ENCODE data around the gene RAI1. TPM values are rescaled to one million over a fixed set of nuclear protein-coding genes. Genes with fewer than 3 reads are reported as not detected.

Gene RAI1
- total RNA-seq, 1 experiment from 2014 or later = 12.7 TPM

DNA sequence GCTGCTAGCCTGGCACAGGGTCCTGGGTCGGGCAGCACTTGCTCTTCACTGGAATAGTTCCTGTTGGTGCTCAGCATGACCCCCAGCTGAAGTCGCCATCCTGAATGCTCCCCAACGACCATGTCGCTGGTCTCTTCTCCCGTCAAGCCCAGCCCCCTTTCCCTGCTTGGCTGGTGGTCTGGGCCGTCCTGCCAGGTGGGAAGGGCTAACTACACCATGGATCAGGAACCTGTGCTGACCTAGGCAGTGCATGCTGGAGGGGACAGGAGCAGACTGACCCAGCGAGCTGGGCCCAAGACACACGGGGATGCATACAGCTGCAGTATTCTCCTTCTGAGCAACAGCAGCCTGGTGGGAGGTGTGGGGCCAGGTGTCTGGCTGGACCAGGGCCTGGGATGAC, 164.7 kb downstream of the RAI1 start:
- peaks cover 4% of the 10 kb centered on the region for H3K4me1 ChIP-seq (replicated peaks)
- no peak for DNase-seq (ENCODE audit: low read depth in 1 of 2, low spot score in 2 of 2)
- H3K36me3 ChIP-seq = peaks cover 27% of the 10 kb centered on the region
- H3K9me3 ChIP-seq (replicated peaks) = no peaks in the 10 kb centered on the region
- H3K4me3 ChIP-seq = no peak overlapping the region
- no peak overlapping the region for H3K27ac ChIP-seq
- no peaks in the 10 kb centered on the region for H3K27me3 ChIP-seq (replicated peaks)

DNA sequence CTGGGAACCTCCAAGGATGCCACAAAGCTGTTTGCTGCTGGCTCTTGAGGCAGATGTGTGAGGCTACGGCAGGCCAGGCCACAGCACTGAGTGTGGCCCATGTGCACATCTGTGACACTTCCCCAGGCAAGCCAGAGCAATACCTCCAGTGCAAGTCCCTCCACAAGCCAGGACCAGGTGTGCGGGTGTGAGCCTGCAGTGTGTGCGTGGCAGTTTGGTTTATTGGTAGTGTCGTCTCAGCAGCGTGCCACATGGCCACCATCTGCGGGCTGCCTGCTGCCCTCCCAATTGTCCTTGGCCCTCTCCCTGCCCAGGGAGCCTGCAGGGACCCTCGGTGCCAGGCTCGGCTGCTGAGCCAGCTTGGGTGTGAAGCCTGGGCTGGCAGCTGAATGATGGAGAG, 165.4 kb downstream of the RAI1 start:
- H3K27ac ChIP-seq = no peak overlapping the region
- no peaks in the 10 kb centered on the region for H3K4me1 ChIP-seq (replicated peaks)
- no peaks in the 10 kb centered on the region for H3K27me3 ChIP-seq (replicated peaks)
- peaks cover 27% of the 10 kb centered on the region for H3K36me3 ChIP-seq
- no peak for DNase-seq (ENCODE audit: low read depth in 1 of 2, low spot score in 2 of 2)
- no peak overlapping the region for H3K4me3 ChIP-seq
- H3K9me3 ChIP-seq (replicated peaks) = no peaks in the 10 kb centered on the region

DNA sequence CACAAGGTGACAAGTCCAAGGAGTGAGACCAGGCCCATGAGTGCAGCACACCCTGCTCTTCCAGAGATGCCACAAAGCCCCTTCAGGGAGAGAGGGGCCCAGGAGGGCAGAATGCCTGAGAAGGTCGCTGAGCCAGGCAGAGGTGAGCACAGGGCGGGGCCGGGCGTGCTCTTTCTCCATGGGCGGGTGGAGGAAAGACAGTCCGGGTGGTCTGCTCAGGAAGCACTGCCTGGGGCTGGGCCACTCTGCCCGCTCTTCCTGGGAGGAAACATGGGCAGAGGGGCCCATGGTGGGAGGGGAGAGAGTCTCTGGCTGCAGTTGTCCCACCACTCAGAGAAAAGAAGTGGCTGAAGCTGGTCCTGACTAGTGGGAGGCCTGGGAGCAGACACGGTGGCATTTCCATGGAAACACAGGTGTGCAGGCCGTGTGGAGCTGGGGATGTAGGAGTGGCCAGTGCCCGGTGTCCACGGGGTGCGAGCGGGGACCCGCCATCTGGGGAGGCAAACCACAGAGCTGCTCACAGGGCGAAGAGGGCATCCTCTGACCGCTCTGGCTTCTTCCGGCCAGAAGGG, 165.9 kb downstream of the RAI1 start:
- no peak overlapping the region for H3K27ac ChIP-seq
- DNase-seq (ENCODE audit: low read depth in 1 of 2, low spot score in 2 of 2) = no peak
- H3K27me3 ChIP-seq (replicated peaks) = no peaks in the 10 kb centered on the region
- no peaks in the 10 kb centered on the region for H3K9me3 ChIP-seq (replicated peaks)
- H3K36me3 ChIP-seq = peaks cover 27% of the 10 kb centered on the region
- H3K4me1 ChIP-seq (replicated peaks) = no peaks in the 10 kb centered on the region
- H3K4me3 ChIP-seq = no peak overlapping the region

DNA sequence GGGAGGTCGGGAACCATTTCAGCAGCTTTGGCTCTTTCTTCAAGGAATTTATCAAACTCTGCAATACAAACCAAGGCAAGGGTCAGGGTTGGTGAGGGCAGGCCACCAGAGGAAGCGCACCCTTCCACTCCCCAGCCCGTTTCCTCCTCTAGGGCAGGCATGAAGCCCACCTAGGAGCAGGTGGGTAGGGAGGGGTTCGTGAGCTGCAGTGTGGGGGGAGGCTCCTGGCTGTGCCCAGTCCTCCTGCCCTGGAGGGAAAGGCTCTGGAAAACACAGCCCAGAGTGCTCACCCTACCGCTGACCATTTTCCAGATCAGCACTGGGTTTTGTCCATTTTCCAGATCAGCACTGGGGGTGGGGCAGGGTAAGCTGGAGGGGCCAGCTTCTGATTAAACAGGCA, 166.5 kb downstream of the RAI1 start:
- Histone ChIP-seq H3K4me3 (no peak overlapping the region), H3K9me3 (replicated peaks) (no peaks in the 10 kb centered on the region), H3K27ac (no peak overlapping the region), H3K27me3 (replicated peaks) (no peaks in the 10 kb centered on the region), H3K4me1 (replicated peaks) (no peaks in the 10 kb centered on the region), H3K36me3 (peaks cover 27% of the 10 kb centered on the region)
- DNase-seq (ENCODE audit: low read depth in 1 of 2, low spot score in 2 of 2) = no peak

DNA sequence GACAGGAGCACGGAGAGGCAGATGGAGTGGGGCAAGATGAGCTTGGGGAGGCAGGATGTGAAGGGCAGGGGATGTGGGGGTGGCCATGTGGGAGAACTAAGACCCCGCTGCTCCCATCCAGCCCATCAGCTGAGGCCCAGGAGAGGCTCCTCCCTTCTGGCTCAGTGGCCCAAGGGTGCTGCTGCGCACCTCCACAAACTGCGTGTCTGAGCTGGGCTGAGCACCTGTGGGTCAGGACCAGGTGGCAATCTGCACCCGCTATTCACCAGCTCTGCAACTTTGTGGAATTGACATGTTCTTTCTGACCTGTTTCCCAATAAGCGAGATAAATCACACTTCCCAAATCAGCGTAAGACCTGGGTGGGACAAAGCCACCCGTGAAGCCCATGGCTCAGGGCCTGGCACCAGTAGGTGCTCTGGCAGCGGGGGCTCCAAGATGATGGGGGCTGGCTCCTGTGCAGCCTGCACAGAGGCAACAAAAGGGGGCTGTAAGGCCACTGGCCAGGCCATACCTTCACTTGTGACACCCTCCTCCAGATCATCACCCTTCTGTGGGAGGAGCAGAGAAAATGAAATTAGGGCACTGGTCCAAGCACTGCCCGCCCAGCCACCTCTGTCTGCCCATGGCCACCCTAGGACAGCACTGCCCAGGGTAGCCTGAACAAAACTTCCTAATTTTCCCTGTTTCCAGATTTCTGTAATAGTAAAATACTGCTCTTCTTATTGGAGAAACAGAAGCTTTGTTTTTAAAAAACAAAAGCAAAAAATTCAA, 167.2 kb downstream of the RAI1 start:
- H3K27ac ChIP-seq = no peak overlapping the region

DNA sequence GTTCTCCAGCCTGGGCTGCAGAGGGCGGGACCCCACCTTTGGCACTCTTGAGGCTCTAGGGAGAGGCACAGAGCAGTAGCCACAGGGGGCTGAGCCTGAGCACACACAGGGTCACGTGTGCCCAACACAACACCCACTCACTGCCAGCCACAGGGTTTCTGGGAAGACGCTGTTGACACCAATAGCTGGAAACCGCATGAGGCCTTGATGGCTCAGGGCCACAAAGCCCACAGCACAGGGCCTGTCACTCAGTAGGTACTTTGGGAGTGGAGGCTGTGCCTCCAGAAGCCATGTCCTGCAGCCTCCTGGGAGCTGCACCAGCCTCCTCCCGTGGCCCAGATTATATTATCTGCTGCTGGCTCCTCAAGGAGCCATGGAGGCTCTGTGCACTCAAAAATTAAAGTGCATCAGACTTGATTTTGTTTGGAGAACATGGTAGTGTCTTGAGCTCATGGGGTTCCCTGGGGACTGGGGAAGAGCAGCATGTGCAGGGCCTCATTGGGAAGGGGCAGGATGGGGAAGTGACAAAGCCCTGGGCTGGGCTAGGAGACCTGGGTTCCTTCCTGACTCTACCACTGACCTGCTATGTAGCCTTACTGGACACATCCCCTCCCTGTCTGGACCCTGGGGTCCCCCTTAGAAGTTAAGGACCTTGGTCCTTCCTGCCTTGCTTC, 168.0 kb downstream of the RAI1 start:
- H3K4me3 ChIP-seq = no peak overlapping the region
- no peaks in the 10 kb centered on the region for H3K27me3 ChIP-seq (replicated peaks)
- H3K36me3 ChIP-seq = peaks cover 27% of the 10 kb centered on the region
- H3K9me3 ChIP-seq (replicated peaks) = no peaks in the 10 kb centered on the region
- no peak for DNase-seq (ENCODE audit: low read depth in 1 of 2, low spot score in 2 of 2)
- no peak overlapping the region for H3K27ac ChIP-seq
- H3K4me1 ChIP-seq (replicated peaks) = peaks cover 13% of the 10 kb centered on the region

More for the DNA sequence above, 167.2 kb downstream of the RAI1 start:
- DNase-seq (ENCODE audit: low read depth in 1 of 2, low spot score in 2 of 2) = no peak
- H3K9me3 ChIP-seq (replicated peaks) = no peaks in the 10 kb centered on the region
- no peaks in the 10 kb centered on the region for H3K27me3 ChIP-seq (replicated peaks)
- H3K4me1 ChIP-seq (replicated peaks) = peaks cover 7% of the 10 kb centered on the region
- peaks cover 27% of the 10 kb centered on the region for H3K36me3 ChIP-seq
- H3K4me3 ChIP-seq = no peak overlapping the region

DNA sequence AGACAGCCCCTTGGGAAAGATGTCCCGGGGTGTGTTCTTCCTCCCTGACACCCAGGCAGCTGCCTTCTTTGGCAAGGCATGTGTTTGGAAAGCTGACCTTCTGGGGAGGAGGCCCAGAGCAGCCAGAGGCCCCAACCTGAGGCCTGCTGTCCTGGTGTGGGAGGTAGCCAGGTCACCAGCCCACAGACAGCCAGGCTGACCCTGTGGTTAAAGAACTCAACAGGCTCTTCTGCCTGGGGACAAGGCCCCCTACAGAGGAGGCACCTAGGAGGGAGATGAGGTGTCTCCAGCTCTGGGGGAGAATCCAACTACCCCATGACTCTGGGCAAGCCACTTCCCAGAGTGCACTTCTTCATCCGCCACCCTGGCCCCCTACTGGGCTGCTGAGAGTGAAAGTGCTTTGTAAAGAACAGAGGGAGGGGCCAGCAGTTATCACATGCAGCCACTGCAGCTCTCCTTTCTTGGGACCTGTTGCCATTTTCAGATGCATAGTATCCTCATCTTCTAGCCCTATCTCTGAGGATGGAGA, 168.7 kb downstream of the RAI1 start:
- Histone ChIP-seq H3K4me1 (replicated peaks) (peaks cover 13% of the 10 kb centered on the region), H3K27ac (no peak overlapping the region), H3K36me3 (peaks cover 27% of the 10 kb centered on the region), H3K27me3 (replicated peaks) (no peaks in the 10 kb centered on the region), H3K4me3 (no peak overlapping the region), H3K9me3 (replicated peaks) (no peaks in the 10 kb centered on the region)
- DNase-seq (ENCODE audit: low read depth in 1 of 2, low spot score in 2 of 2) = no peak

DNA sequence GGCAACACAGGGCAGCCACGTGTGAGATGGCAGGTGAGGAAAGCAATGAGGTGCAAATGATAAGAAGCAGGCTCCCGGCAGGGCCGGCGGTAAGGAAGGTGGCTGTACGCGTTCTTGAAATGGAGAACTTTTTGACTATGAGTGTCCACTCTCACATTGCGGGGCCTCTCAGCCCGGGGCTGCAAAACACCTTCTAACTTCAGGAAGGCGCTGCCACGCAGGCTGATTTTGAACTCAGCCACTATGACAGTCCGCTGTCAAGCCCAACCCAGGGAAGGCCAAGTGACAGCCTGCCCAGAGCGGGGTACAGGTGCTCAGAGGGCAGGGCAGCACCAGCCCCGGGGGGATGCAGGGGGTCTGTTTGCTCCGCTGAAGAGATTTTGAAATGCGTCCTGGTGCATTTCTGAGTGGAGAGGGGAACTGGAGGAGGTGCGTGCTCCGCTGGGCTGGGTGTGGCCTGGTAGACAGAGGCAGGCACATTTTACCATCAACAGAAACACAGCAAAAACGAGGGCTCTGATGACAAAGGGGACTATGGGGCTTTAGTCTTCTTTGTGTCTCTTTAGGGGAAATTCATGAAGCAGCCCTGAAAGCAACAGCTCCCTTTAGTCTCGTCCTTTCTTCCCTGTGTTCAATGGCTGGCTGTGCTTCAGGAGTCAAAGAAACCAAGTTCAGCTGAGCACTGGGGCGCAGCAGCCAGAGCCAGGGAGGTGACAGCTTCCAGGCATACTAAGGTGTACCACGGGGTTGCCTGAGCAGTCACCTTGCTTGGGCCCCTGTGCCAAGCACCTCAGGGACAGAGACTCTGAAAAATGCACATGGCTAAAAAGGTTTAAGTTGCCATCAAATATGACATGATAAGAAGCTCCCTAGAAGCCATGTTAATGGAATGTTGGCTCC, 170.1 kb downstream of the RAI1 start:
- Histone ChIP-seq H3K27me3 (replicated peaks) (no peaks in the 10 kb centered on the region), H3K36me3 (peaks cover 24% of the 10 kb centered on the region), H3K9me3 (replicated peaks) (no peaks in the 10 kb centered on the region), H3K4me3 (no peak overlapping the region), H3K4me1 (replicated peaks) (peaks cover 13% of the 10 kb centered on the region), H3K27ac (no peak overlapping the region)
- no peak for DNase-seq (ENCODE audit: low read depth in 1 of 2, low spot score in 2 of 2)

DNA sequence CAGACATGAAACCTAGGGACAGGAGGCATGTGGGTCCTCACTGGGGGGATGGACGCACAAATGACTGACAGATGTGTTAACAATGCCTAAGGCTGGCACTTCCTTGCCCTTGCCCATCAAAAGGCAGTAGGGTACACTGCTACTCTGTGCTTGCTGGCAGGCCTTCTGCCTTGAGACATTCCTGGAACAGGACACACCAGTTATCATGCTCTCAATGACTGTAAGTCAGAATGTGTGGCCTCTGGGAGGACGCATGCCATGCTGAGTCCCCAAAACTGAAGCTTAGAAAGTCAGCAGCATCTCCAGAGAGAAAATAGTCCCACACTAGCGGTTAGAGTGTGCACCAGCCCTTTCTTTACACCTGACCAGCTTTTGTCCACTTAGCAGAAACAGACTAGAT, 171.7 kb downstream of the RAI1 start:
- no peak overlapping the region for H3K4me3 ChIP-seq
- H3K27me3 ChIP-seq (replicated peaks) = no peaks in the 10 kb centered on the region
- peaks cover 13% of the 10 kb centered on the region for H3K4me1 ChIP-seq (replicated peaks)
- H3K27ac ChIP-seq = no peak overlapping the region
- peaks cover 9% of the 10 kb centered on the region for H3K36me3 ChIP-seq
- no peaks in the 10 kb centered on the region for H3K9me3 ChIP-seq (replicated peaks)
- no peak for DNase-seq (ENCODE audit: low read depth in 1 of 2, low spot score in 2 of 2)

DNA sequence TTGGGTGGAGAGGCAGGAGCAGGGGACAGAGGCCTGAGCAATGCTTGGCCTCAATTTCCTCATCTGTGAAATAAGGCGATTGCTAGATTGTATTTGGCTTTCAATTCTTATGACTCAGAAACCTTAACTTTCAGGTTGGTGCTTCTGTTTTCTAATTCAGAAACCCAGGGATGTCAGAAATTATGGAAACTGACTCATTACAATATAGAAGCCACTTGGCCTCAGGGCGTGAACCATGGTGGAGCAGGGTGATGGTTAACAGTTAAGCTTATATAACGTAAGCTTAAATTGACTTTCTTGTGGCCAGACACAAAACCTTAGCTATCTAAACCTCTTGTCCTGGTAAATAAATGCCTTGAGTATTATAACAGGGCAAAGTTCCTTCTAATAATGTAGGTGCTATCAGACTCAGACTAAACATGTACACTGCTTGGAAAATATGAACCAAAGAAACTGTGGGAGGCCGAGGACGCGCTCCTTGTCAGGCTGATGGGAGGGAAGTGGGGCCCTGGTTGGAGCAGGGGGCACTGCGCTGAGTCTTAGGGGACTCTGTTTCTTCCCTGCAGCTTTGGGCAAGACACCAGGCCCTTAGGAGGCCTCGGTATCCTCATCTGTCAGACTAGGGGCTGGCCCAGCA, 172.7 kb downstream of the RAI1 start:
- Histone ChIP-seq H3K4me1 (replicated peaks) (peaks cover 13% of the 10 kb centered on the region), H3K4me3 (no peak overlapping the region), H3K36me3 (peaks cover 5% of the 10 kb centered on the region), H3K27me3 (replicated peaks) (no peaks in the 10 kb centered on the region), H3K27ac (no peak overlapping the region), H3K9me3 (replicated peaks) (no peaks in the 10 kb centered on the region)
- no peak for DNase-seq (ENCODE audit: low read depth in 1 of 2, low spot score in 2 of 2)

DNA sequence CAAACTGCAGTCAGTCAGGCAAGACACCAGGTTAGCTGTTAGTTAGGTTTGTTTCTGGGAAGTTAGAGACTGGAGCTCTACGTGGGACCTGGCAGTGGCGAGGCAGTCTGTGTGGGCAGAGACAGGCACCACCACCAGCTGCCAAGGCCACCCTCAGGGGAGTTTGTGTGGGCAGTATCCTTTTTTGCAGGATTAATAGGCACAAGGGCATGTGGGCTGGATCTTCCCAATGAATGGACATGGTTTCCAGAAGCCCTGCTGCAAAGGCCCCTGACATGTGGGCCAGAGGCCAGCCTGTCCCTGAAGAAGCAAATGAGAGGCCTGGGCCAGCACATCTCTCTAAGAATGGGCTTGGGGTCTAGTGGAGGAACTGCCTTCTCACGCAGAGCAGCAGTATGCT, 174.7 kb downstream of the RAI1 start:
- H3K4me1 ChIP-seq (replicated peaks) = peaks cover 13% of the 10 kb centered on the region
- no peak overlapping the region for H3K27ac ChIP-seq
- no peaks in the 10 kb centered on the region for H3K27me3 ChIP-seq (replicated peaks)
- no peaks in the 10 kb centered on the region for H3K9me3 ChIP-seq (replicated peaks)
- no peak for DNase-seq (ENCODE audit: low read depth in 1 of 2, low spot score in 2 of 2)
- no peaks in the 10 kb centered on the region; the same call in 1 of the 2 replicates for H3K36me3 ChIP-seq
- H3K4me3 ChIP-seq = no peak overlapping the region

DNA sequence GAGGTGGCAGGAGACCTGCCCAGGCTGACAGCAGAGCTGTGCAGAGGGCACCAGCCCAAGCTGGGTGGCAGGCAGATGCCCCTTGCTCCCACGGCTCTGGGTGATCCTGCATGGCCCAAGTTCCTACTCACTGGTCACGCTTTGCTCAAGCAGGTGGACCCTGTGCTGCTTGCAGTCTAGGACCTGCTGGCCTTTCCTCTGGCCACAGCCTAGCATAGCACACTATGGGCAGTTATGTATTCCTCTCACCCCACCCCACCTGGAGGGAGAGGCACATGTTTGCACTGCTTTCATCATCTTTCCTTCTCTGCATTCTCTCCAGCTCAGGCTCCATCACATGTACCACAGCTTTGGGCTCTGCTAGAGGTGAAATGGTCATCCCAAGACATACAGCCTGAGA, 175.1 kb downstream of the RAI1 start:
- H3K36me3 ChIP-seq = no peaks in the 10 kb centered on the region; the same call in 1 of the 2 replicates
- DNase-seq (ENCODE audit: low read depth in 1 of 2, low spot score in 2 of 2) = no peak

DNA sequence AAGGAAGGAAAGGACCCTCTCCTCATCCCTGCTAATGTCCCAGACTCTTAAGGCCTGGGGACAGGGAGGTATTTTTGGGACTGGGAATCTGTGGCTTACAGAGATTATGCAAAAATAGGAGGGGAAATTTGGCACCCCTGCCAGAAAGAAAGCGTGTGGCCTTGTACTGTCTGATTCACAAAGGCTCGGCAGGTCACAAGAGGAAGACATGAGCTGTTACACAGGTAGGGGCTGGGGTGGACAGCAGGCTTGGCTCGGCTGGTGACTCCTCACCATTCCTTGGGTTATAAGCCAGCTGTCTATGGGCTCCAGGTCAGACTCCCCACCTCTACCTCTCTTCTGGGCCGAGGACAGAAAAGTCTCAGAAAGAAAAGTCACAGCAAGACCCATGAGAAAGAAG, 176.2 kb downstream of the RAI1 start:
- Histone ChIP-seq H3K9me3 (replicated peaks) (no peaks in the 10 kb centered on the region), H3K27ac (no peak overlapping the region)

More for the DNA sequence above, 175.1 kb downstream of the RAI1 start:
- Histone ChIP-seq H3K27ac (no peak overlapping the region), H3K4me1 (replicated peaks) (peaks cover 13% of the 10 kb centered on the region), H3K4me3 (no peak overlapping the region), H3K27me3 (replicated peaks) (no peaks in the 10 kb centered on the region), H3K9me3 (replicated peaks) (no peaks in the 10 kb centered on the region)

More for the DNA sequence above, 176.2 kb downstream of the RAI1 start:
- DNase-seq (ENCODE audit: low read depth in 1 of 2, low spot score in 2 of 2) = no peak
- Histone ChIP-seq H3K27me3 (replicated peaks) (no peaks in the 10 kb centered on the region), H3K4me3 (no peak overlapping the region), H3K4me1 (replicated peaks) (peaks cover 13% of the 10 kb centered on the region), H3K36me3 (no peaks in the 10 kb centered on the region; the same call in 1 of the 2 replicates)
